Vagina (tissue), 2 donors: ENCODE measurements around the gene NME3. TPM values are rescaled to one million over a fixed set of nuclear protein-coding genes. Genes with fewer than 3 reads are reported as not detected.

Experiments used
- DNase-seq, 2 donors: peaks; one replicate each; pipeline ENCODE4 v3.0.0-alpha.2; 2017; ENCODE audit errors: extremely low spot score in 2 of 2
- H3K27ac ChIP-seq: fragments of 200-600 bp; sonication (generic); one replicate; pipeline ENCODE4 v1.5.1; 2019
- H3K27me3 ChIP-seq: fragments of 200-600 bp; sonication (generic); one replicate; pipeline ENCODE4 v1.5.1; 2019
- H3K36me3 ChIP-seq, 2 donors: fragments of 200-600 bp; sonication (generic); one replicate each; pipeline ENCODE4 v1.5.1; 2017 to 2019
- H3K4me1 ChIP-seq: fragments of 200-600 bp; sonication (generic); one replicate; pipeline ENCODE4 v1.5.1; 2019
- H3K4me3 ChIP-seq, 2 donors: fragments of 200-600 bp; sonication (generic); 1 replicate in 1 of 2; 2 replicates in 1 of 2; pipeline ENCODE4 v1.5.1; 2016 to 2019
- H3K9me3 ChIP-seq: fragments of 200-600 bp; sonication (generic); one replicate; pipeline ENCODE4 v1.5.1; 2019
- CTCF ChIP-seq, 3 experiments: fragments of 450-650 bp in 2 of 3; fragments of 200-600 bp in 1 of 3; sonication (generic) in 1 of 3; IDR thresholded peaks; one replicate each; pipeline ENCODE4 v1.5.1; 2017 to 2019; ENCODE audit warnings: antibody characterized with exemption in 3 of 3, mild to moderate bottlenecking in 2 of 3, moderate library complexity in 2 of 3
- POLR2A ChIP-seq, 2 donors: fragments of 450-650 bp; IDR thresholded peaks; one replicate each; pipeline ENCODE4 v1.6.1; 2017; ENCODE audit warnings: antibody characterized with exemption in 2 of 2, mild to moderate bottlenecking in 2 of 2, moderate library complexity in 2 of 2
- POLR2AphosphoS5 ChIP-seq, 2 donors: sonication (generic); formaldehyde crosslinking; IDR thresholded peaks; one replicate each; pipeline ENCODE4 v1.9.0; 2017; ENCODE audit warnings: antibody characterized with exemption in 2 of 2, mild to moderate bottlenecking in 2 of 2, low read depth in 1 of 2; ENCODE audit not compliant: insufficient read depth in 1 of 2
- intact Hi-C: fragments of 100-400 bp; cut with DNase I; formaldehyde crosslinking; loops from one replicate; pipeline ENCODE4 v1.15.1; 2023
- total RNA-seq: library from RNA; depleted of rRNA; stranded (reverse); fragments of >200 nt; gene quantifications from one replicate; pipeline ENCODE4 v1.2.3, GENCODE V29; 2016

NME3 gene
- total RNA-seq, 1 donor from 2014 or later, result 96.0 TPM

- TF ChIP-seq CTCF (IDR thresholded peaks at IDR 0.05) (no peak), POLR2AphosphoS5 (IDR thresholded peaks at IDR 0.05; ENCODE audit: insufficient read depth in 1 of 2, low read depth in 1 of 2) (no peak), POLR2A (IDR thresholded peaks at IDR 0.05) (no peak)
- intact Hi-C loops, result loop anchor here (5.0 kb wide), 1 partner anchor 67 kb away; the partner anchor contains the start of gene MAPK8IP3
- no peak for DNase-seq
- H3K4me3 ChIP-seq, result peak overlapping the region; percentile 82
- peaks cover 0 to 25% of the 10 kb centered on the region in 2 donors for H3K36me3 ChIP-seq
- H3K9me3 ChIP-seq, result no peaks in the 10 kb centered on the region
- H3K4me1 ChIP-seq, result peaks cover 45% of the 10 kb centered on the region
- peak overlapping the region; percentile 90 for H3K27ac ChIP-seq
- no peaks in the 10 kb centered on the region for H3K27me3 ChIP-seq
These were observed 2.5 kb upstream of the NME3 start for GRCh38 chr16:1773703-1774447.

GRCh38 chr16:1772908-1773702, 1.8 kb upstream of the NME3 start, which contains the start of gene MRPS34:
Gene MRPS34 (minus strand): TSS chr16:1773134. CDS start chr16:1773119, 15 bp downstream.
- Histone ChIP-seq H3K4me3 (peak within 1 kb of the TSS; percentile 82), H3K27ac (peak within 1 kb of the TSS; percentile 90), H3K9me3 (no peaks in the 10 kb centered on the region), H3K27me3 (no peaks in the 10 kb centered on the region), H3K36me3 (peaks cover 0 to 28% of the 10 kb centered on the region in 2 donors), H3K4me1 (peaks cover 45% of the 10 kb centered on the region)
- TF ChIP-seq CTCF (IDR thresholded peaks at IDR 0.05), result peak; percentile 36 to 81 (median 51)
- TF ChIP-seq POLR2AphosphoS5 (IDR thresholded peaks at IDR 0.05; ENCODE audit: insufficient read depth in 1 of 2, low read depth in 1 of 2), result peak; percentile 52 to 73
- peak in 1 of 2 donors; percentile 45 for TF ChIP-seq POLR2A (IDR thresholded peaks at IDR 0.05)
- intact Hi-C loops, result loop anchor here (5.0 kb wide), 1 partner anchor 66 kb away; the partner anchor contains the start of gene MAPK8IP3
- DNase-seq, result no peak

- H3K4me1 ChIP-seq, result peaks cover 45% of the 10 kb centered on the region
- DNase-seq, result no peak
- peak within 1 kb of the TSS; percentile 82 for H3K4me3 ChIP-seq
- intact Hi-C loops, result loop anchor here (5.0 kb wide), 1 partner anchor 65 kb away; the partner anchor contains the start of gene MAPK8IP3
- TF ChIP-seq CTCF (IDR thresholded peaks at IDR 0.05) (no peak), POLR2AphosphoS5 (IDR thresholded peaks at IDR 0.05; ENCODE audit: insufficient read depth in 1 of 2, low read depth in 1 of 2) (no peak), POLR2A (IDR thresholded peaks at IDR 0.05) (no peak)
- no peaks in the 10 kb centered on the region for H3K9me3 ChIP-seq
- H3K27ac ChIP-seq, result peak within 1 kb of the TSS; percentile 90
- H3K36me3 ChIP-seq, result peaks cover 0 to 28% of the 10 kb centered on the region in 2 donors
- H3K27me3 ChIP-seq, result no peaks in the 10 kb centered on the region
These were observed 1.1 kb upstream of the NME3 start, which contains the start of gene EME2 for GRCh38 chr16:1772362-1772907. Gene EME2 (plus strand): TSS chr16:1772810. CDS start chr16:1773228, 418 bp downstream.

GRCh38 chr16:1771864-1772361, 570 bp upstream of the NME3 start:
- Histone ChIP-seq H3K27ac (peak overlapping the region; percentile 90), H3K4me3 (peak overlapping the region; percentile 82), H3K36me3 (peaks cover 0 to 27% of the 10 kb centered on the region in 2 donors), H3K27me3 (no peaks in the 10 kb centered on the region), H3K4me1 (peaks cover 45% of the 10 kb centered on the region), H3K9me3 (no peaks in the 10 kb centered on the region)
- TF ChIP-seq POLR2A (IDR thresholded peaks at IDR 0.05) (no peak), POLR2AphosphoS5 (IDR thresholded peaks at IDR 0.05; ENCODE audit: insufficient read depth in 1 of 2, low read depth in 1 of 2) (no peak), CTCF (IDR thresholded peaks at IDR 0.05) (no peak)
- no peak for DNase-seq
- intact Hi-C loops, result loop anchor here (5.0 kb wide), 1 partner anchor 65 kb away; the partner anchor contains the start of gene MAPK8IP3
